Erythroblast (primary cell): ENCODE measurements around the gene CRPPA.
A peak's percentile ranks its signal among the peaks of the same experiment; 100 is the strongest.
"Not testable (repeated sequence)": the region's sequence is repeated elsewhere in the genome, so short reads cannot be mapped to it uniquely, and the experiment has no call there.

Experiments
- DNase-seq, 2 experiments: peaks; one replicate each; lab custom pipeline; 2025; lab: John Stamatoyannopoulos, UW
- GATA1 ChIP-seq: IDR thresholded peaks from 2 replicates; pipeline ENCODE4 v1.6.1; 2011; ENCODE audit warnings: low read depth, mild to moderate bottlenecking, control low read depth, low read length, moderate library complexity
- POLR2A ChIP-seq: IDR thresholded peaks from 2 replicates; pipeline ENCODE4 v1.6.1; 2011; ENCODE audit warnings: mild to moderate bottlenecking, low read length

CRPPA gene

GRCh38 chr7:16421333-16422102, at the start of gene CRPPA:
TSS of gene CRPPA (minus strand) at chr7:16421538. CDS start at chr7:16421322, 216 bp downstream.
- TF ChIP-seq GATA1 (no peak), POLR2A (no peak)
- DNase-seq: peak; percentile 77 to 82

- DNase-seq: no peak
- no peak for TF ChIP-seq GATA1
- TF ChIP-seq POLR2A: no peak
These were observed 44.4 kb upstream of the CRPPA start, which contains the start of gene SOSTDC1 for GRCh38 chr7:16465469-16466361. TSS of gene SOSTDC1 (minus strand) at chr7:16465738. CDS start at chr7:16465668, 70 bp downstream.

- no peak for TF ChIP-seq GATA1
- no peak for TF ChIP-seq POLR2A
These were observed 42.8 kb upstream of the CRPPA start for GRCh38 chr7:16463949-16464715.

GRCh38 chr7:16463520-16463919, 42.2 kb upstream of the CRPPA start:
- TF ChIP-seq GATA1 (no peak), POLR2A (no peak)

More at GRCh38 chr7:16463949-16464715, 42.8 kb upstream of the CRPPA start:
- DNase-seq: no peak

GRCh38 chr7:16462431-16462889, 41.1 kb upstream of the CRPPA start:
- no peak for TF ChIP-seq POLR2A
- TF ChIP-seq GATA1: no peak
- DNase-seq: no peak

More at GRCh38 chr7:16463520-16463919, 42.2 kb upstream of the CRPPA start:
- DNase-seq: no peak

GRCh38 chr7:16460789-16461493, 39.6 kb upstream of the CRPPA start:
- DNase-seq: no peak
- TF ChIP-seq GATA1 (no peak), POLR2A (no peak)

GRCh38 chr7:16456303-16456702, 35.0 kb upstream of the CRPPA start:
- not testable (repeated sequence) for DNase-seq

GRCh38 chr7:16455591-16455990, 34.3 kb upstream of the CRPPA start:
- TF ChIP-seq POLR2A: no peak
- no peak for TF ChIP-seq GATA1
- DNase-seq: no peak

GRCh38 chr7:16450366-16450765, 29.0 kb upstream of the CRPPA start:
- no peak for DNase-seq
- no peak for TF ChIP-seq GATA1
- TF ChIP-seq POLR2A: no peak

- TF ChIP-seq GATA1 (no peak), POLR2A (no peak)
- DNase-seq: no peak
These were observed 26.5 kb upstream of the CRPPA start for GRCh38 chr7:16447876-16448275.

GRCh38 chr7:16446508-16446907, 25.2 kb upstream of the CRPPA start:
- no peak for TF ChIP-seq POLR2A
- TF ChIP-seq GATA1: no peak
- DNase-seq: no peak

GRCh38 chr7:16443871-16444270, 22.5 kb upstream of the CRPPA start:
- DNase-seq: not testable (repeated sequence)

- TF ChIP-seq GATA1 (no peak), POLR2A (no peak)
- no peak for DNase-seq
These were observed 17.6 kb upstream of the CRPPA start for GRCh38 chr7:16438988-16439387.
